Smooth muscle cell of the brain vasculature (primary cell): ENCODE measurements around the gene VAV2.

Source experiments
- DNase-seq: peaks from one replicate; pipeline ENCODE4 v3.0.0-alpha.2; 2012; ENCODE audit warnings: low read depth, low spot score

VAV2 gene

GRCh38 chr9:133875131-133875530, 117.0 kb downstream of the VAV2 start:
- DNase-seq: no peak

GRCh38 chr9:133874659-133875058, 117.5 kb downstream of the VAV2 start:
- DNase-seq: no peak

- no peak for DNase-seq
Observed at GRCh38 chr9:133874060-133874657, 118.0 kb downstream of the VAV2 start.

- DNase-seq: no peak
Observed at GRCh38 chr9:133873461-133873891, 118.6 kb downstream of the VAV2 start.

GRCh38 chr9:133873009-133873408, 119.1 kb downstream of the VAV2 start:
- no peak for DNase-seq

GRCh38 chr9:133870598-133871595, 121.2 kb downstream of the VAV2 start:
- DNase-seq: no peak

GRCh38 chr9:133869674-133870405, 122.3 kb downstream of the VAV2 start:
- no peak for DNase-seq

- DNase-seq: no peak
Observed at GRCh38 chr9:133868203-133868602, 123.9 kb downstream of the VAV2 start.

GRCh38 chr9:133866946-133867345, 125.2 kb downstream of the VAV2 start:
- no peak for DNase-seq

GRCh38 chr9:133864011-133864410, 128.1 kb downstream of the VAV2 start:
- DNase-seq: no peak

- DNase-seq: no peak
Observed at GRCh38 chr9:133863257-133863592, 128.9 kb downstream of the VAV2 start.

GRCh38 chr9:133862585-133863256, 129.4 kb downstream of the VAV2 start:
- DNase-seq: no peak

GRCh38 chr9:133861692-133862091, 130.4 kb downstream of the VAV2 start:
- DNase-seq: no peak

GRCh38 chr9:133861086-133861485, 131.0 kb downstream of the VAV2 start:
- no peak for DNase-seq

- DNase-seq: no peak
Observed at GRCh38 chr9:133858771-133859170, 133.4 kb downstream of the VAV2 start.

- no peak for DNase-seq
Observed at GRCh38 chr9:133857639-133858038, 134.5 kb downstream of the VAV2 start.

GRCh38 chr9:133856798-133857197, 135.3 kb downstream of the VAV2 start:
- DNase-seq: no peak

GRCh38 chr9:133855802-133856521, 136.2 kb downstream of the VAV2 start:
- no peak for DNase-seq

- no peak for DNase-seq
Observed at GRCh38 chr9:133855371-133855770, 136.8 kb downstream of the VAV2 start.

GRCh38 chr9:133854765-133855164, 137.4 kb downstream of the VAV2 start:
- DNase-seq: no peak

- no peak for DNase-seq
Observed at GRCh38 chr9:133854048-133854447, 138.1 kb downstream of the VAV2 start.
